ENCODE data around the gene BBS9.

- TF ChIP-seq, protein P1, sequence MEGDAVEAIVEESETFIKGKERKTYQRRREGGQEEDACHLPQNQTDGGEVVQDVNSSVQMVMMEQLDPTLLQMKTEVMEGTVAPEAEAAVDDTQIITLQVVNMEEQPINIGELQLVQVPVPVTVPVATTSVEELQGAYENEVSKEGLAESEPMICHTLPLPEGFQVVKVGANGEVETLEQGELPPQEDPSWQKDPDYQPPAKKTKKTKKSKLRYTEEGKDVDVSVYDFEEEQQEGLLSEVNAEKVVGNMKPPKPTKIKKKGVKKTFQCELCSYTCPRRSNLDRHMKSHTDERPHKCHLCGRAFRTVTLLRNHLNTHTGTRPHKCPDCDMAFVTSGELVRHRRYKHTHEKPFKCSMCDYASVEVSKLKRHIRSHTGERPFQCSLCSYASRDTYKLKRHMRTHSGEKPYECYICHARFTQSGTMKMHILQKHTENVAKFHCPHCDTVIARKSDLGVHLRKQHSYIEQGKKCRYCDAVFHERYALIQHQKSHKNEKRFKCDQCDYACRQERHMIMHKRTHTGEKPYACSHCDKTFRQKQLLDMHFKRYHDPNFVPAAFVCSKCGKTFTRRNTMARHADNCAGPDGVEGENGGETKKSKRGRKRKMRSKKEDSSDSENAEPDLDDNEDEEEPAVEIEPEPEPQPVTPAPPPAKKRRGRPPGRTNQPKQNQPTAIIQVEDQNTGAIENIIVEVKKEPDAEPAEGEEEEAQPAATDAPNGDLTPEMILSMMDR (IDR thresholded peaks at IDR 0.05), result no peak
- no peak for TF ChIP-seq EZH2 (IDR thresholded peaks at IDR 0.05; ENCODE audit: borderline replicate concordance, insufficient read depth, low read depth, low read length, poor library complexity, severe bottlenecking)
Observed at GRCh38 chr7:33127085-33127484, 2.3 kb upstream of the BBS9 start.

Data from B cell (primary cell).